C4-2B (cell line): ENCODE results near the gene SLC17A3.

Experiments
- H3K27ac ChIP-seq: fragments of 450-650 bp; 2 replicates; pipeline ENCODE4 v1.5.1; 2017
- ZFX ChIP-seq: fragments of 450-650 bp; IDR thresholded peaks from 2 replicates; pipeline ENCODE4 v1.6.1; 2017
- TF ChIP-seq, protein P1 (sequence below): fragments of 450-650 bp; conservative IDR thresholded peaks from 2 replicates; pipeline ENCODE4 v1.5.1; 2017; ENCODE audit warnings: mild to moderate bottlenecking

SLC17A3 gene

DNA sequence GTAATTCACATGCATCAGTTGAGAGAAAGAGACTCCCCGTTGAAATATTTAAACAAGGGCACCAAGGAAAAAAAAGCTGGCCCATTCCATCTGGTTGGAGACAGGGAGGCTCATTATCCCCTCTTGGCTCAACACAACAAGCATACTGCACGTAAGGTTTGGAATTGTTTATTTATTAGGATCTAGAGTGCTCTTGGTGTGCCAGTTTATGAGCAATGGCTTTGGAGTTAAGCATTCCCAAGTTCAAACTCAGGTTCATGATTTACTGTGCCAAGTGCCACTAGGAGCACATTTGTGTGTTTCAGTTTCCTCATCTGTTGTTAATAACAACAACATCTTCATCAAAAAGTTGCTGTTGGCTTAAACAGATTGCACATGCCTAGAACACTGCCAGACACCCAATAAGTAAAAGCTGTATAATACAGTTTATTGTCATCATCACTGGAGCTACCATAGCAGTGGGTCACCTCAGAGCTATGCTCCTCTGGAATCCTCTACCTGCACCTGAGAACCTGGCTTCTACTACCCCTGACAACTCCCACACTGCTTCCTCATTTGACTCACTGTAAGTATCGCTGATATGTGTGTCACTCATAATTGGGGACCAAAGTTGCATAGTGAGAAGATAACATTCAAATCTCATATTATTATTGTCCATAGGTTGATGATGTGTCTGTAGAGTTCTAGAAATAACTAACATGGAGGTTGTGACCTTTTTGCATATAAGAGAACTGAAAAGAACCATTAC, 5.4 kb downstream of the SLC17A3 start:
- no peak overlapping the region for H3K27ac ChIP-seq
- TF ChIP-seq ZFX = no peak
- TF ChIP-seq, protein P1, sequence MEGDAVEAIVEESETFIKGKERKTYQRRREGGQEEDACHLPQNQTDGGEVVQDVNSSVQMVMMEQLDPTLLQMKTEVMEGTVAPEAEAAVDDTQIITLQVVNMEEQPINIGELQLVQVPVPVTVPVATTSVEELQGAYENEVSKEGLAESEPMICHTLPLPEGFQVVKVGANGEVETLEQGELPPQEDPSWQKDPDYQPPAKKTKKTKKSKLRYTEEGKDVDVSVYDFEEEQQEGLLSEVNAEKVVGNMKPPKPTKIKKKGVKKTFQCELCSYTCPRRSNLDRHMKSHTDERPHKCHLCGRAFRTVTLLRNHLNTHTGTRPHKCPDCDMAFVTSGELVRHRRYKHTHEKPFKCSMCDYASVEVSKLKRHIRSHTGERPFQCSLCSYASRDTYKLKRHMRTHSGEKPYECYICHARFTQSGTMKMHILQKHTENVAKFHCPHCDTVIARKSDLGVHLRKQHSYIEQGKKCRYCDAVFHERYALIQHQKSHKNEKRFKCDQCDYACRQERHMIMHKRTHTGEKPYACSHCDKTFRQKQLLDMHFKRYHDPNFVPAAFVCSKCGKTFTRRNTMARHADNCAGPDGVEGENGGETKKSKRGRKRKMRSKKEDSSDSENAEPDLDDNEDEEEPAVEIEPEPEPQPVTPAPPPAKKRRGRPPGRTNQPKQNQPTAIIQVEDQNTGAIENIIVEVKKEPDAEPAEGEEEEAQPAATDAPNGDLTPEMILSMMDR = no peak

DNA sequence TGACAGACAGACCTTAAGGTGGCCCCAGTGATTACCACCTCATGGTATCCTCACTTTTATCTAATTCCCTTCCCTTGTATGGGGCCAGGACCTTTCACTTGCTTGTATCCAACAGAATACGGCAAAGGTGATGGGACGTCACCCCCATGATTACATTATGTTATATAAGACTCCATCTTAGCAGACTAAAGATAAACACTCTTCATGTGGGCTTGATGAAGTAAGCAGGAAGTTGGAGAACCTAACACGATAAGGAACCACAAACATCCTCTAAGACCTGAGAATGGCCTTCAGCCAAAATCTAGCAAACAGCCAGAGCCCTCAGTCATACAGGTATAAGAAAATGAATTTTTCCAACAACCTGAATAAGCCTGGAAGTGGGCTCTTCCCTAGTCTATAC, 8.0 kb downstream of the SLC17A3 start:
- TF ChIP-seq ZFX = no peak
- TF ChIP-seq, protein P1 = no peak
- no peak overlapping the region for H3K27ac ChIP-seq

DNA sequence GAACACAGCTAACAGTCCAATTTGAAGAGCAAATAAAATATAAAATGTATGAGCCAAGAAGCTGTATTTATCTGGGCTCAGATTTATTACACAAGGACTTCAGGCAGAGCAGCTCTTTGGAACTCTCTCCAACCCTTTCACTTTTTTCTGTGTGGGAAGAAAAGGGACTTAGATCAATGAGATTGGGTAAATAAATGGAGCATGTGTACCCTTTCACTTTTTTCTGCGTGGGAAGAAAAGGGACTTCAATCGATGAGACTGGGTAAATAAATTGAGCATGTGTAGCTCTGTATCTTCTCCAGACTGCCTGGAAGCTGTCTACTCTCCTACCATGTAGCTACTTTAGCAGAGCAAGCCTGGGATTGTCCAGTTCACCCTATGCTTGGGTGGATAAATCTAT, 10.7 kb downstream of the SLC17A3 start:
- no peak overlapping the region for H3K27ac ChIP-seq
- no peak for TF ChIP-seq ZFX

DNA sequence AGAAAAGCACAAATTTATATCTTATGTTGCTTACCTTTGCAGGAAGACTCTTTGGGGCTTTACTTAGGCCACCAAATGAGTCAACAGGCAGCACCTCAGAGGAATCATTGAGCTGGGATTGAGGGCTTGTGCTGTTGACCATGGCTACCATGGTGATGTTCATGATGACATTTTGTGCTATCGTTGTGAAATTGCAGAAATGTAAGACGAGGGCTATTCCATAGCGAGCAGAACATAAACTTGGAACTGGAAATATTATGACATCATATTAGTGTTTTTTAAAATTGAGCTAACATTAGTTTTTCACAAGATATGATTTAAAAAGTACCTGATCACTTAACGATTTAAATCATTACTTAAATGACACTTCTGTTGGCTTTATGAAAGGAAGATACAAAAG, 11.8 kb downstream of the SLC17A3 start:
- no peak overlapping the region for H3K27ac ChIP-seq
- no peak for TF ChIP-seq ZFX
- TF ChIP-seq, protein P1 = no peak

DNA sequence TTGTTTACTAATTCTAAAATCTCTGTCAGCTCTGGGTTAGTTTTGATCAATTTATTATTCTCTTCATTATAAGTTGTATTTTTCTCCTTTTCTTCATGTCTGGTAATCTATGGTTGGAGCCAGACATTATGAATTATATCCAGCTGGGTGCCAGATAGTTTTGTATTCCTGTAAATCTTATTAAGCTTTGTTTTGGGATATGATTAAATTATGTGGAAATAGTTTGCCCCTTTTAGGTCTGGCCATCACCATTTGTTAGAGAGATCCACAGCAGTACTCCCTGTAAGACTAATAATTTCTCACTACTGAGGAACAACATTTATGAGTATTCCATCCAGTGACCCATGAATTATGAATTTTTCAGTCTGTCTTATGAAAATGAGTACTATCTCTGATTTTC, 21.3 kb downstream of the SLC17A3 start:
- TF ChIP-seq ZFX = no peak
- TF ChIP-seq, protein P1 = no peak
- H3K27ac ChIP-seq = no peak overlapping the region

DNA sequence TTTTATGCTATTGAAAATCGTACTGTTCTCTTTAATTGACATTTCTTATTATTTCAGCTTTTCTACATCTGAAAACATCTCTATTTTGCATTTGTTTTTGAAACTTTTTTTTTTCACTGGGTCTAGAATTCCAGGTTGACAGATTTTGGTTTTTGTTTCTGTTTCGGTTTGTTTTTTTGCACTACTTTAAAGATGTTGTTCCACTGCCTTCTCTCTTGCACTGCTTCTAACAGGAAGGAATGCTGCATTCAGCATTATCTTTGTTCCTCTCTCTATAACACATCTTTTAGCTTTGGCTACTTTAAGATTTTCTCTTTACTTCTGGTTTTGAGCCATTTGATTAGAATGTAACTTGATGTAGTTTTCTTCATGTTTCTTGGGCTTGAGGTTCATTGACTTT, 22.1 kb downstream of the SLC17A3 start:
- TF ChIP-seq ZFX = no peak
- TF ChIP-seq, protein P1 = no peak
- H3K27ac ChIP-seq = no peak overlapping the region

DNA sequence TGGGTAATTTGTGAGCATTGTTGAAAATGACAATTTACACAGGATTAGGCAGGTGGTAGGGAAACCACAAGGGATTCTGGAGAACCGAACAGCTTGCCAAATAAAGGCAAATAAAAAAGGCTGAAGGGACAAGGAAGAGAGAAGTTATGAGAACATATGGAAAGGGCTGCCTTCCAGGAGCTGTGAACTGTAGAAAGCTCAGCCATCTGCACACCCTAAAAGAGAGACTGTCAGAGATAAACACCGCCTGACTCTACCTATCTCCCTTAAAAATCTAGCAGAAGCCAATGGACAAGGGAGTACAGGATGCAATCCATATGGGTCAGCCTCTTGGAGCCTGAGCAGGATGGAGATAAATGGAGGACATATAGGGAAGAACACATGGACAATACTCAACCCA, 29.5 kb downstream of the SLC17A3 start:
- H3K27ac ChIP-seq = no peak overlapping the region
- TF ChIP-seq, protein P1 = no peak
- TF ChIP-seq ZFX = no peak

DNA sequence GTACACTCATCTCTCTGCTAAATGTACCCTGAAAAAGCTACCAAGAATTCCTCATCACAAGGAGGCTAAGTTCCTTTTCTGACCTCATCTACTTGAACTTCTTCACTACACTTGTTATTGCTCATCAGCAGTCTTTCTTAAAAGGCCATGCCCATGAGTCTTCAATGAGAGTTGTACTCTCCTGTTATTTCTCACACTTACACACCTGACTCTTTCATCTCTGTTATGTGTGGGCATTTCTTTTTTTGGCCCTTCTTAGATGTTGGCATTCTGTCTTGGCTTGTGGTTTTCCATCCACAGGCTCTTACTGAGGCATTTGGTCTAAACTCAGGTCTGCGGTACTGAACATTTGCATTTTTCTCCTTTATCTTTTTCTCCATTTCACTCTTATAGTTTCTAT, 31.5 kb downstream of the SLC17A3 start:
- no peak overlapping the region for H3K27ac ChIP-seq
- TF ChIP-seq ZFX = no peak
- TF ChIP-seq, protein P1 = no peak
